Endothelial cell of umbilical vein (primary cell): Measurements from ENCODE around the gene TMCO1. TPM values are rescaled to one million over a fixed set of nuclear protein-coding genes. Genes with fewer than 3 reads are reported as not detected.

Experiments
- BruUV-seq: library from RNA; stranded (reverse); fragments of 400-500 nt; replicated peaks from 2 replicates; lab custom pipeline; 2021; lab: Mats Ljungman, UMichigan
- CTCF ChIA-PET: fragments of 300-600, 350-600 bp; sonication (Branson Sonifier 250); formaldehyde crosslinking; loops from one replicate; lab custom pipeline; 2021; ENCODE audit warnings: antibody characterized with exemption, inconsistent platforms; lab: Charles Lee
- POLR2A ChIA-PET: fragments of 300-600, 350-600 bp; sonication (Branson Sonifier 250); formaldehyde crosslinking; loops from one replicate; lab custom pipeline; 2021; ENCODE audit warnings: antibody characterized with exemption, inconsistent platforms; lab: Charles Lee
- DNase-seq: peaks from one replicate; pipeline ENCODE4 v3.0.0-alpha.2; 2011; ENCODE audit warnings: low read depth, low spot score
- FAIRE-seq: peaks from 2 replicates; lab custom pipeline; 2011; peaks lifted over from hg19 to GRCh38; lab: Jason Lieb, UNC
- H2AFZ ChIP-seq: 2 replicates; pipeline ENCODE4 v1.6.0; 2012; ENCODE audit warnings: low read depth, low read length, control low read depth, inconsistent platforms
- H3K27ac ChIP-seq: 2 replicates; pipeline ENCODE4 v1.5.1; 2011; ENCODE audit warnings: low read depth, mild to moderate bottlenecking, control low read depth, low read length, moderate library complexity; ENCODE audit not compliant: insufficient read depth
- H3K27me3 ChIP-seq, 2 experiments: 2 replicates each; pipeline versions ENCODE4 v1.6.0 to v1.6.1; 2011; ENCODE audit warnings: low read length in 2 of 2, mixed read lengths in 1 of 2; ENCODE audit not compliant: control insufficient read depth in 2 of 2, insufficient read depth in 2 of 2
- H3K36me3 ChIP-seq, 2 experiments: 2 replicates in 1 of 2; 3 replicates in 1 of 2; pipeline ENCODE4 v1.5.1; 2011; ENCODE audit warnings: low read length in 2 of 2, mild to moderate bottlenecking in 1 of 2, moderate library complexity in 1 of 2; ENCODE audit not compliant: control insufficient read depth in 2 of 2, insufficient read depth in 2 of 2; ENCODE audit errors: extremely low read depth in 1 of 2
- H3K4me1 ChIP-seq: 3 replicates; pipeline ENCODE4 v1.5.1; 2011; ENCODE audit warnings: mild to moderate bottlenecking, low read length; ENCODE audit not compliant: control insufficient read depth, insufficient read depth; ENCODE audit errors: extremely low read depth
- H3K4me2 ChIP-seq: 2 replicates; pipeline ENCODE4 v1.6.1; 2011; ENCODE audit warnings: low read length, control low read depth, mixed read lengths; ENCODE audit not compliant: insufficient read depth
- H3K4me3 ChIP-seq, 3 experiments: fragments of 200-600 bp in 1 of 3; sonication (generic), shearing (Covaris generic) in 1 of 3; replicated peaks in 1 of 3; 2 replicates each; pipeline ENCODE4 v1.5.1; 2011 to 2016; ENCODE audit warnings: control low read depth in 3 of 3, low read length in 3 of 3, mild to moderate bottlenecking in 2 of 3, inconsistent platforms in 1 of 3, low read depth in 1 of 3, moderate library complexity in 1 of 3; ENCODE audit not compliant: insufficient read depth in 1 of 3
- H3K79me2 ChIP-seq: 2 replicates; pipeline ENCODE4 v1.6.0; 2012; ENCODE audit warnings: low read length, inconsistent platforms; ENCODE audit not compliant: control insufficient read depth, insufficient read depth
- H3K9ac ChIP-seq: replicated peaks from 2 replicates; pipeline ENCODE3; 2011; ENCODE audit warnings: low read length, control low read depth; ENCODE audit not compliant: insufficient read depth; ENCODE audit errors: extremely low read depth
- H3K9me1 ChIP-seq: replicated peaks from 3 replicates; pipeline ENCODE4 v1.6.0; 2011; ENCODE audit warnings: mild to moderate bottlenecking, low read length; ENCODE audit not compliant: control insufficient read depth, insufficient read depth; ENCODE audit errors: extremely low read depth
- H3K9me3 ChIP-seq: replicated peaks from 2 replicates; pipeline ENCODE4 v1.5.1; 2012; ENCODE audit warnings: low read length, inconsistent platforms; ENCODE audit not compliant: control insufficient read depth, insufficient read depth
- H4K20me1 ChIP-seq: replicated peaks from 2 replicates; pipeline ENCODE3; 2011; ENCODE audit warnings: mild to moderate bottlenecking, low read length; ENCODE audit not compliant: control insufficient read depth, insufficient read depth; ENCODE audit errors: extremely low read depth
- EZH2 ChIP-seq: IDR thresholded peaks from 2 replicates; pipeline ENCODE4 v1.6.1; 2012; ENCODE audit warnings: borderline replicate concordance, low read depth, mild to moderate bottlenecking, moderate library complexity, low read length, inconsistent platforms; ENCODE audit not compliant: severe bottlenecking
- FOS ChIP-seq: IDR thresholded peaks from 2 replicates; pipeline ENCODE4 v1.6.1; 2011; ENCODE audit warnings: mild to moderate bottlenecking, low read length, moderate library complexity, borderline replicate concordance; ENCODE audit not compliant: insufficient read depth
- GATA2 ChIP-seq: IDR thresholded peaks from 2 replicates; pipeline ENCODE4 v1.7.0; 2011; ENCODE audit warnings: low read depth, mild to moderate bottlenecking, moderate library complexity, mixed read lengths, low read length; ENCODE audit not compliant: insufficient read length, insufficient read depth
- JUN ChIP-seq: IDR thresholded peaks from 2 replicates; pipeline ENCODE4 v1.6.1; 2011; ENCODE audit warnings: borderline replicate concordance, low read depth; ENCODE audit not compliant: insufficient read length, insufficient read depth
- MYC ChIP-seq: IDR thresholded peaks from one replicate; pipeline ENCODE4 v1.6.1; 2011; ENCODE audit warnings: mild to moderate bottlenecking, low read depth, low read length
- POLR2A ChIP-seq: IDR thresholded peaks from 2 replicates; pipeline ENCODE4 v1.6.1; 2012; ENCODE audit warnings: low read depth, mild to moderate bottlenecking, control low read depth, low read length
- POLR2AphosphoS5 ChIP-seq: IDR thresholded peaks from 2 replicates; pipeline ENCODE4 v1.6.1; 2012; ENCODE audit warnings: low read depth, mild to moderate bottlenecking, control low read depth, low read length, moderate library complexity; ENCODE audit not compliant: insufficient read depth
- dilution Hi-C: fragments of 300-500 bp; cut with MboI; formaldehyde crosslinking; loops from one replicate; pipeline ENCODE4 v1.15.0; 2019; ENCODE audit warnings: low sequenced_read_pairs; ENCODE audit not compliant: extremely low pct_ligation_motif_present
- intact Hi-C: fragments of 100-400 bp; cut with micrococcal nuclease; formaldehyde crosslinking; loops from one replicate; pipeline ENCODE4 v1.10.0; 2022
- polyA plus RNA-seq, 4 experiments: library from polyadenylated mRNA; depleted of rRNA in 3 of 4; stranded (reverse) in 3 of 4; unstranded in 1 of 4; fragments of >200 nt; gene quantifications; 2 replicates each; pipeline versions ENCODE4 v1.2.1 to v1.2.3, GENCODE V29; 2011 to 2012; ENCODE audit warnings: missing spikeins in 1 of 4
- total RNA-seq: library from RNA; stranded (reverse); gene quantifications from 2 replicates; pipeline ENCODE4 v1.2.3, GENCODE V29; 2021
- TF ChIP-seq, protein P1 (sequence below): IDR thresholded peaks from 2 replicates; pipeline ENCODE4 v1.6.1; 2011; ENCODE audit not compliant: insufficient read depth, insufficient read length
- TF ChIP-seq, protein P2 (sequence below), 2 donors: IDR thresholded peaks; 1 replicate in 1 of 2; 2 replicates in 1 of 2; pipeline ENCODE4 v1.5.1; 2011; ENCODE audit warnings: low read length in 2 of 2, mild to moderate bottlenecking in 2 of 2, moderate library complexity in 2 of 2, control low read depth in 1 of 2, inconsistent platforms in 1 of 2, low read depth in 1 of 2; ENCODE audit not compliant: insufficient read depth in 1 of 2; ENCODE audit errors: extremely low read depth in 1 of 2

TMCO1 gene
- total and polyA plus RNA-seq, 2 donors (not counting 3 experiments of a cell fraction or from before 2014, with no cell fraction given): 86.0 to 93.4 TPM

DNA sequence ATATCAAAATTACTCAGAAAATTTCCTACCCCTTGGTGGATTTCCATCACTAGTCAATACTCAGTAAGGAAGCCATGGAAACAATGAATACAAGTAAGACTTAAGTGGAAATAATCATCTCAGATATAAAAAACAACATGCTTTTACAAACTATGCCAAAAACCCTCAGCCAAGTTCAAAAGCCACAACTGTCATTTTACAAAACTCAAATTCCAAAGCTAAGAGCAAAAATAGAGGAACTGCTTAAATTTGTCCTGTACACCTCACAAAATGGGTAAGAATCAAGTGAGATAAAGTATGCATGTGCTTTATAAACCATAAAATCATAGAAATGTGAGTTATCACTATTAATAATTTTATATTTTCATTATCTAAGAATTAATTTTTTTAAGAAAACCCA, 9.6 kb downstream of the TMCO1 start:
- TF ChIP-seq MYC (no peak), FOS (no peak), JUN (no peak), POLR2AphosphoS5 (no peak), EZH2 (no peak)
- TF ChIP-seq, protein P1, sequence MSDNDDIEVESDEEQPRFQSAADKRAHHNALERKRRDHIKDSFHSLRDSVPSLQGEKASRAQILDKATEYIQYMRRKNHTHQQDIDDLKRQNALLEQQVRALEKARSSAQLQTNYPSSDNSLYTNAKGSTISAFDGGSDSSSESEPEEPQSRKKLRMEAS: no peak
- POLR2A ChIA-PET: no interaction called here
- no peak overlapping the region for H3K9ac ChIP-seq
- H3K9me3 ChIP-seq: no peaks in the 10 kb centered on the region
- peaks cover 20% of the 10 kb centered on the region for H3K79me2 ChIP-seq
- CTCF ChIA-PET: interaction anchor here (0.6 to 1.2 kb wide), 4 partner anchors 10 to 68 kb away, joined by 3 read pairs; no protein-coding TSS in a partner anchor
- intact Hi-C loops: no loop called here
- dilution Hi-C loops: no loop called here
- H3K4me2 ChIP-seq: no peak overlapping the region
- peaks cover 2% of the 10 kb centered on the region for H4K20me1 ChIP-seq
- H3K27ac ChIP-seq: no peak overlapping the region
- H3K4me3 ChIP-seq: no peak overlapping the region
- H3K9me1 ChIP-seq: no peaks in the 10 kb centered on the region
- H3K4me1 ChIP-seq: no peaks in the 10 kb centered on the region
- H2AFZ ChIP-seq: no peak overlapping the region
- BruUV-seq: no TSS peak
- H3K27me3 ChIP-seq: no peaks in the 10 kb centered on the region
- peaks cover 0 to 2% of the 10 kb centered on the region in 2 experiments for H3K36me3 ChIP-seq
- FAIRE-seq: no peak
- no peak for DNase-seq

DNA sequence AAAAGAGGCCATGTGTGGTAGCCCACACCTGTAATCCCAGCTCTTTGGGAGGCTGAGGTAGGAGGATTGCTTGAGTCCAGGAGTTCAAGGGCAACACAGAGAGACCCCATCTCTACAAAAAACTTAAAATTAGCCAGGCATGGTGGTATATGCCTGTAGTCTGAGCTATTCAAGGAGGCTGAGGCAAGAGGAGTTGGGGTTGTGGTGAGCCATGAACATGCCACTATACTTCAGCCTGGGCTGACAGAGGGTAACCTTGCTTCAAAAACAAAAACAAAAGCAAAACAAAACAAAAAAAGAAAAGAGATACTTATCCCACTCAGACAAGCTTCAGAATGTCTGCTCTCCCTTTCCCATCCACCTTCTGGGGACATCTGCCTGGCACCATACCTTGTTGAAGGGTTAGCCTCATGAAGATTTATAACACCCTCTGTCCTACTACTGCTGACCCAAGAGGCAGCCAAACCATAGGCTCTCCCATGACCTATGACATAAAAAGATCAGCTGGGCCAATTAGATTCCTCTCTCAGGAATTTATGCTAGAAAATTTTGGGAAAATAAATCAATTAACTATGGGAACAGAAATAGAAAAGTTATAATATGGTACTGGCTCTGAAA, 13.2 kb downstream of the TMCO1 start:
- DNase-seq (no peak), FAIRE-seq (no peak)
- ChIA-PET CTCF (interaction anchor here (0.8 kb wide), 1 partner anchor 128 kb away, joined by 3 read pairs; no protein-coding TSS in a partner anchor), POLR2A (no interaction called here)
- Histone ChIP-seq H4K20me1 (no peaks in the 10 kb centered on the region), H3K79me2 (peaks cover 13% of the 10 kb centered on the region), H3K4me3 (no peak overlapping the region), H3K4me2 (no peak overlapping the region), H3K27ac (no peak overlapping the region), H3K9me3 (no peaks in the 10 kb centered on the region), H2AFZ (no peak overlapping the region), H3K4me1 (no peaks in the 10 kb centered on the region), H3K36me3 (peaks cover 2% of the 10 kb centered on the region in 2 experiments), H3K9me1 (no peaks in the 10 kb centered on the region), H3K27me3 (no peaks in the 10 kb centered on the region), H3K9ac (no peak overlapping the region)
- dilution Hi-C loops (no loop called here), intact Hi-C loops (no loop called here)
- BruUV-seq: no TSS peak
- TF ChIP-seq EZH2 (no peak), MYC (no peak), JUN (no peak), FOS (no peak), GATA2 (no peak), POLR2AphosphoS5 (no peak), POLR2A (no peak)
- TF ChIP-seq, protein P2, sequence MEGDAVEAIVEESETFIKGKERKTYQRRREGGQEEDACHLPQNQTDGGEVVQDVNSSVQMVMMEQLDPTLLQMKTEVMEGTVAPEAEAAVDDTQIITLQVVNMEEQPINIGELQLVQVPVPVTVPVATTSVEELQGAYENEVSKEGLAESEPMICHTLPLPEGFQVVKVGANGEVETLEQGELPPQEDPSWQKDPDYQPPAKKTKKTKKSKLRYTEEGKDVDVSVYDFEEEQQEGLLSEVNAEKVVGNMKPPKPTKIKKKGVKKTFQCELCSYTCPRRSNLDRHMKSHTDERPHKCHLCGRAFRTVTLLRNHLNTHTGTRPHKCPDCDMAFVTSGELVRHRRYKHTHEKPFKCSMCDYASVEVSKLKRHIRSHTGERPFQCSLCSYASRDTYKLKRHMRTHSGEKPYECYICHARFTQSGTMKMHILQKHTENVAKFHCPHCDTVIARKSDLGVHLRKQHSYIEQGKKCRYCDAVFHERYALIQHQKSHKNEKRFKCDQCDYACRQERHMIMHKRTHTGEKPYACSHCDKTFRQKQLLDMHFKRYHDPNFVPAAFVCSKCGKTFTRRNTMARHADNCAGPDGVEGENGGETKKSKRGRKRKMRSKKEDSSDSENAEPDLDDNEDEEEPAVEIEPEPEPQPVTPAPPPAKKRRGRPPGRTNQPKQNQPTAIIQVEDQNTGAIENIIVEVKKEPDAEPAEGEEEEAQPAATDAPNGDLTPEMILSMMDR (IDR thresholded peaks at IDR 0.05; ENCODE audit: extremely low read depth in 1 of 2, insufficient read depth in 1 of 2, low read depth in 1 of 2, low read length in 2 of 2): no peak
- TF ChIP-seq, protein P1: no peak
